Dendritic cell treated with granulocyte-macrophage colony-stimulating factor and Interleukin-4, amounts not matched to agents 40 ng/mL and 50 ng/mL, for 4 days (primary cell): ENCODE results near the gene SLC25A39.

Experiments
- H3K27ac Mint-ChIP-seq: one replicate; pipeline ENCODE4 v1.8.0; 2022; ENCODE audit warnings: mild to moderate bottlenecking, mixed read lengths
- H3K27me3 Mint-ChIP-seq: one replicate; pipeline ENCODE4 v1.8.0; 2022; ENCODE audit warnings: mild to moderate bottlenecking, mixed read lengths
- H3K36me3 Mint-ChIP-seq: one replicate; pipeline ENCODE4 v1.8.0; 2022; ENCODE audit warnings: low read depth, mixed read lengths
- H3K4me1 Mint-ChIP-seq: one replicate; pipeline ENCODE4 v1.8.0; 2022; ENCODE audit warnings: low read depth, mixed read lengths
- H3K4me3 Mint-ChIP-seq: one replicate; pipeline ENCODE4 v1.8.0; 2022; ENCODE audit warnings: mild to moderate bottlenecking, moderate library complexity, mixed read lengths
- H3K9me3 Mint-ChIP-seq: one replicate; pipeline ENCODE4 v1.8.0; 2022; ENCODE audit warnings: mixed read lengths
- intact Hi-C: fragments of 100-400 bp; cut with micrococcal nuclease; formaldehyde crosslinking; loops from one replicate; pipeline ENCODE4 v1.15.0; 2022

Gene SLC25A39

DNA sequence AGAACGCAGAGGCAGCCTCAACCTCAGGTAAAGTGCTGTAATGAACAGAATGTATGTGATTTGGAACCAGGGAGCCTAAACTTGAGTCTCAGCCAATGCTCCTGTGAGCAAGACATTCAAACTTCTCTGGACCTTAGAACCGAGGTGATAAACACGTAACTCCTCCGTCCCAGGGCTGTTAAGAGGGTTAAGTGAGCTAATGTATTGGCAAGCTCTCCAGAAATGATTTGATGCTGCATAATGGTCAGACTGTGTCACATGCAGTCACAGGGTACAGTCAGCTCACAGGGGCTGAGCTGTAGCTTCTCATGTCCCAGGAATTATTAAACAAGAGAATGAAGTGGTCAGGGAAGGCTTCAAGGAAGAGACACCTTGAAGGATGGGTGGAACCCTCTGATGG is 46.6 kb downstream of the SLC25A39 start:
- no peaks in the 10 kb centered on the region for H3K36me3 Mint-ChIP-seq
- intact Hi-C loops, result loop anchor here (5.0 to 10.0 kb wide), 2 partner anchors 47 to 56 kb away; partner anchors contain the start of gene SLC25A39
- H3K27me3 Mint-ChIP-seq, result peaks cover 24% of the 10 kb centered on the region
- peaks cover 33% of the 10 kb centered on the region for H3K4me1 Mint-ChIP-seq
- H3K27ac Mint-ChIP-seq, result peak overlapping the region; percentile 86
- no peak overlapping the region for H3K4me3 Mint-ChIP-seq
- H3K9me3 Mint-ChIP-seq, result no peaks in the 10 kb centered on the region

GRCh38 chr17:44273607-44274006 is 51.0 kb downstream of the SLC25A39 start:
- no peaks in the 10 kb centered on the region for H3K36me3 Mint-ChIP-seq
- peaks cover 24% of the 10 kb centered on the region for H3K4me1 Mint-ChIP-seq
- intact Hi-C loops, result loop anchor here (10.0 kb wide), 1 partner anchor 51 kb away; the partner anchor contains the start of gene SLC25A39
- no peaks in the 10 kb centered on the region for H3K9me3 Mint-ChIP-seq
- no peak overlapping the region for H3K4me3 Mint-ChIP-seq
- peaks cover 36% of the 10 kb centered on the region for H3K27me3 Mint-ChIP-seq
- no peak overlapping the region for H3K27ac Mint-ChIP-seq

DNA sequence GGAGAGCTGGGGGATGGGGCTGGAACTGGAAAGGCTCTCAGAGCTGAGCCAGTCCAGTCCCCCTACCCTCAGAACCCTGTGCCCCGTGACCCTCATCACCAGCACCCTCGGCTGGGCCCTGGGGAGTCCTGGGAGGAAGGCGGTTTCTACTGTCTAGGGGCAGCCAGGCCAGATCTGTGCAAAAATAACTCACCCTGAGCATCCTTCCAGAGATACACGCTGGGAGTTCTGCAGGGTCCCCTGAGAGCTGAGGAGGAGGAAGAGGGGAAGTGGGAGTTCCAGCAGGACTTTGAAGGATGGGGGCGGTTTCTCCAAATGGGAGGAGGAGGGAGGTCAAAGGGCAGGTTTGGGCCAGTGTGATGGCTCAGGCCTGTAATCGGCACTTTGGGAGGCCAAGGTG is 51.7 kb downstream of the SLC25A39 start:
- intact Hi-C loops, result loop anchor here (10.0 kb wide), 1 partner anchor 52 kb away; the partner anchor contains the start of gene SLC25A39
- Mint-ChIP-seq H3K27me3 (peaks cover 41% of the 10 kb centered on the region), H3K4me1 (peaks cover 17% of the 10 kb centered on the region), H3K9me3 (no peaks in the 10 kb centered on the region), H3K27ac (peak overlapping the region; percentile 32), H3K36me3 (no peaks in the 10 kb centered on the region), H3K4me3 (no peak overlapping the region)

DNA sequence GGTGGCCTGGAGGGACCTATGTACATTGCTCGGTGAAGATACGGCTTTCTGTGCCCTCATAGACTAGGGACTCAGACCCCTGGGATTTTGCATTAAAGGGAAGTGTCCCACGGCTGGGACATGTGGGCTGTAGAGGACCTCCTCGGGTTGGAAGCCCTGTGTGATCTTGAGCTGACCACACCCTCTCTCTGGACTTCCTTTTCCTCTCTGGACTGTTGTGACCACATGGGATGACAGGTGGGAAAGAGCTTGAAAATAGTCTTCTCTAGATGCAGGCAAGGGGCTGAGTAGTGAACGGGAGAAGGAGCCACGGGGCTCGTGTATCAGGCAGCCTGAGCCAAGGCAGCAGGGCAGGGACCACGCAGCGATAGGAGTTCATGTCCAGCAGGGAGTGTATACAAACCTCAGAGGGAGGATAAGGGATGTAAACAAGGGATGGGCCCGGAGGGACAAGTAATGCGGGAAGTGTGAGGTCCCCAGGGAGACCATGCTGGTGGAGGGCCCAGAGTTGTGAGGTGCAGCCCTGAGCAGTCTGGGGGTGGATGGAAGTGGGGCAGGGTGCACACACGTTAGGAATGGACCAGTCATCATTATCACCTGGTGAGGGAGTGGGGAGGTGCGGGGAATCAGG is 52.2 kb downstream of the SLC25A39 start:
- Mint-ChIP-seq H3K4me3 (no peak overlapping the region), H3K4me1 (peaks cover 17% of the 10 kb centered on the region), H3K27ac (peak overlapping the region; percentile 32), H3K27me3 (peaks cover 41% of the 10 kb centered on the region), H3K36me3 (no peaks in the 10 kb centered on the region), H3K9me3 (no peaks in the 10 kb centered on the region)
- intact Hi-C loops, result loop anchor here (10.0 kb wide), 1 partner anchor 52 kb away; the partner anchor contains the start of gene SLC25A39
